Small intestine (tissue), 7 donors: ENCODE results near the gene GFRA1. TPM values are rescaled to one million over a fixed set of nuclear protein-coding genes. Genes with fewer than 3 reads are reported as not detected.
A peak's percentile ranks its signal among the peaks of the same experiment; 100 is the strongest.

ENCODE experiments used
- DNase-seq, 2 donors: peaks; one replicate each; pipeline versions ENCODE4 v3.0.0 to v3.0.0-alpha.2; 2013
- FAIRE-seq: peaks from 2 replicates; lab custom pipeline; 2012; peaks lifted over from hg19 to GRCh38; lab: Jason Lieb, UNC
- H3K27ac ChIP-seq, 3 donors: one replicate each; pipeline ENCODE4 v1.5.1; 2013; ENCODE audit warnings: low read length in 2 of 3, mild to moderate bottlenecking in 2 of 3, control low read depth in 1 of 3, inconsistent platforms in 1 of 3, low read depth in 1 of 3, moderate library complexity in 1 of 3
- H3K27me3 ChIP-seq, 3 donors: one replicate each; pipeline ENCODE4 v1.6.1; 2013; ENCODE audit warnings: low read length in 3 of 3, inconsistent platforms in 1 of 3; ENCODE audit not compliant: control insufficient read depth in 3 of 3, insufficient read depth in 3 of 3
- H3K36me3 ChIP-seq, 3 donors: one replicate each; pipeline ENCODE4 v1.6.1; 2013; ENCODE audit warnings: low read length in 3 of 3, inconsistent platforms in 1 of 3, low read depth in 1 of 3, mild to moderate bottlenecking in 1 of 3, moderate library complexity in 1 of 3; ENCODE audit not compliant: control insufficient read depth in 3 of 3, insufficient read depth in 2 of 3
- H3K4me1 ChIP-seq, 3 donors: one replicate each; pipeline ENCODE4 v1.6.1; 2013; ENCODE audit warnings: low read length in 2 of 3, inconsistent platforms in 1 of 3, low read depth in 1 of 3, mild to moderate bottlenecking in 1 of 3, moderate library complexity in 1 of 3; ENCODE audit not compliant: control insufficient read depth in 3 of 3, insufficient read depth in 2 of 3
- H3K4me3 ChIP-seq, 3 donors: one replicate each; pipeline ENCODE4 v1.5.1; 2013; ENCODE audit warnings: low read length in 3 of 3, control low read depth in 1 of 3, inconsistent platforms in 1 of 3, low read depth in 1 of 3, mild to moderate bottlenecking in 1 of 3, moderate library complexity in 1 of 3
- H3K9me3 ChIP-seq, 2 donors: one replicate each; pipeline ENCODE4 v1.6.1; 2013; ENCODE audit warnings: low read depth in 1 of 2, low read length in 1 of 2; ENCODE audit not compliant: control insufficient read depth in 2 of 2, insufficient read depth in 1 of 2
- WGBS, 3 donors: extraction: QIAGEN DNeasy Blood & Tissue Kit; methylation state at CpG; one replicate each; pipeline ENCODE4 v1.1.7; 2013; 5-methylcytosine and 5-hydroxymethylcytosine counted together
- polyA plus RNA-seq, 4 donors: library from polyadenylated mRNA; stranded (reverse) in 3 of 4; unstranded in 1 of 4; fragments of 200-250 nt in 3 of 4; fragments of 120-200 nt in 1 of 4; gene quantifications; one replicate each; pipeline versions ENCODE4 v1.2.1 to v1.2.3, GENCODE V29; 2013
- donor health status: healthy with polysubstance abuse.
- donor health status: control.
- donor health status: control.
- donor health status: Bipolar disorder and iron deficiency.
- donor health status: healthy.

GFRA1 gene
- polyA plus RNA-seq, 4 donors = 0.22 to 7.4 (median 1.6) TPM

GRCh38 chr10:116304923-116305322 lies 31.9 kb upstream of the GFRA1 start:
- Histone ChIP-seq H3K27ac (no peak overlapping the region), H3K36me3 (no peaks in the 10 kb centered on the region), H3K9me3 (no peaks in the 10 kb centered on the region), H3K4me3 (no peak overlapping the region), H3K4me1 (no peaks in the 10 kb centered on the region), H3K27me3 (no peaks in the 10 kb centered on the region)
- FAIRE-seq (no peak), DNase-seq (no peak)
- 50 to 70% (median 53%) methylated on average over 1 of the region's 1 CpG for WGBS, 3 donors

DNA sequence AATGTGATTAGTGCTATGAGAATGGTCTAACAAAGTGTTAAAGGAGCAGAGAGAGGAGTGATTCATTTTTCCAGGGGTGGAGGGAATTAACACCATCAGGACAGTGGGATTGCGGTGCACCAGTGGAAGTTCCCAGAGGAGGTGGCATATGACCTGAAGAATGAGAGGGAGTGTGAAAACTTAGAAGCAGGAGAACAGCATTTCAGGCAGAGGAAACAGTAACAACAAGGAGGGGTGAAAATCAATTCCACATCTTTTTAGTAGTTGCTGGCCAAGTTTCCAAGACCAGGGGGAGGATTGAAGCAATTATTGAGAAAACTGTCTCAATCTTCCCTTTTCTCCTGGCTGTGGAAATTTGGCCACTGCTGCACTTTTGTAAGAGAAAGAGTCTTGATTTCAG lies 27.5 kb upstream of the GFRA1 start:
- Histone ChIP-seq H3K27me3 (no peaks in the 10 kb centered on the region), H3K9me3 (no peaks in the 10 kb centered on the region), H3K36me3 (no peaks in the 10 kb centered on the region), H3K4me1 (no peaks in the 10 kb centered on the region), H3K4me3 (no peak overlapping the region), H3K27ac (no peak overlapping the region)
- FAIRE-seq (no peak), DNase-seq (no peak)
- WGBS, 3 donors = 77 to 96% (median 89%) methylated on average over 1 of the region's 1 CpG

GRCh38 chr10:116298586-116298985 lies 25.6 kb upstream of the GFRA1 start:
- WGBS, 3 donors = 69 to 82% (median 77%) methylated on average over 3 of the region's 3 CpGs
- no peak for DNase-seq
- no peaks in the 10 kb centered on the region for H3K36me3 ChIP-seq
- FAIRE-seq = no peak
- H3K9me3 ChIP-seq = no peaks in the 10 kb centered on the region
- H3K4me1 ChIP-seq = no peaks in the 10 kb centered on the region
- no peak overlapping the region for H3K4me3 ChIP-seq
- no peaks in the 10 kb centered on the region for H3K27me3 ChIP-seq
- no peak overlapping the region for H3K27ac ChIP-seq

DNA sequence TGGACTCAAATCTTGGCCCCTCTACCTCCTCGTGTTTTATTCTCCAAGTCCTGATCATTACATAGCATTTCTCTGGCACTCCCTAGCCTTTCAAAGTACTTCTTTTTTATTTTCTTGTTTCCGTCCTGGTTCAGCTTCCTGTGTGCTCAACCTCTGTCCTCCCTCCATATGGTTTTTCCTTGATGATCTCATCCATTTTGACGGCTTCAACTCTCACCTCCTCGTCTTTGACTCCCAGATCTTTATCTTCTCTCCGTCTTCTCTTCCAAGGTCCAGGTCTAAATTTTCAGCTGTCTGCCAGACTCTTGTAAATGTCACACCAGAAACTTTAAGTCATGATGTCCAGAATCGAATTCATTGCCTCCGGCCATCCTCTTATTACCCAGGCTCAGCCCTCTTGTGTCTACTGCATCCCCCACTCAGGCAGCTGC lies 23.3 kb upstream of the GFRA1 start:
- FAIRE-seq = no peak
- DNase-seq = no peak
- no peak overlapping the region for H3K4me3 ChIP-seq
- 53 to 60% (median 53%) methylated on average over 7 of the region's 7 CpGs for WGBS, 3 donors
- no peak overlapping the region for H3K27ac ChIP-seq
- no peaks in the 10 kb centered on the region for H3K9me3 ChIP-seq
- no peaks in the 10 kb centered on the region for H3K4me1 ChIP-seq
- no peaks in the 10 kb centered on the region for H3K27me3 ChIP-seq
- no peaks in the 10 kb centered on the region for H3K36me3 ChIP-seq

DNA sequence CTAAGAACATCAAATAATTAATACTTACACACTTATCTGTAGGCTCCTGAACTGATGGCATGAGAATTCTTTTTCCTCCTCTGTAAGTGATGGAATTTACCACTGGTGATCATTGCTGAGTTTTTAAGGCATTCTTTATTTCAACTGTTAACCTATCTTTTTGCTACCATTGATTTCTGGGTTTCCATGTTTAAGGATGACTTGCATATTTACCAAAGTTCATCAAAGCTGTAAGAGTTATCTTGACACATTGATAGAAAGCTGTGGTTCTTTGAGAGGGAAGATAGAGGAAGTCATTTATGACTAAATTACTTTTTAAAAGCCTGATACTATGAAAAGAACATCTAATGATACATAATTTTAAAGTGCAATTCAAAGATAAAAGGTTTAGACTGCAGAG lies 19.5 kb upstream of the GFRA1 start:
- no peak for DNase-seq
- H3K36me3 ChIP-seq = no peaks in the 10 kb centered on the region
- H3K4me3 ChIP-seq = no peak overlapping the region
- no peak for FAIRE-seq
- no peaks in the 10 kb centered on the region for H3K27me3 ChIP-seq
- H3K4me1 ChIP-seq = no peaks in the 10 kb centered on the region
- no peaks in the 10 kb centered on the region for H3K9me3 ChIP-seq
- H3K27ac ChIP-seq = no peak overlapping the region

DNA sequence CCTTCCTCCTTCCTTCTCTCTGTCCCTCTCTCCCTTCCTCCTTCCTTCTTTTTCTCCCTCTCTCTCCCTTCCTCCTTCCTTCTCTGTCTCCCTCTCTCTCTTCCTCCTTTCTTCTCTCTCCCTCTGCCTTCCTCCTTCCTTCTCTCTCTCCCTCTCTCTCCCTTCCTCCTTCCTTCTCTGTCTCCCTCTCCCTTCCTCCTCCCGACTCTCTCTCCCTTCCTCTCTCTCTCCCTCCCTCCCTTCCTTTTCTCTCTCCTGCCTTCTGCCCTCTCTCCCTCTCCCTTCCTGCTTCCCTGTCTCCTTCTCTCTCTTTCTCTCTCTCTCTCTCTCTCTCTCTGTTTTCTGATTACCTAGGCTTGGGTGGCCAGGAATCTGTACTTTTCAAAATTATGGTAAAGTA lies 16.6 kb upstream of the GFRA1 start:
- FAIRE-seq = no peak
- Histone ChIP-seq H3K36me3 (no peaks in the 10 kb centered on the region), H3K27me3 (peaks cover 0 to 3% (median 0%) of the 10 kb centered on the region in 3 donors), H3K4me3 (no peak overlapping the region), H3K9me3 (no peaks in the 10 kb centered on the region), H3K4me1 (no peaks in the 10 kb centered on the region), H3K27ac (no peak overlapping the region)
- 17 to 40% (median 19%) methylated on average over 1 of the region's 1 CpG for WGBS, 3 donors
- no peak for DNase-seq

- Histone ChIP-seq H3K36me3 (no peaks in the 10 kb centered on the region), H3K27ac (no peak overlapping the region), H3K4me1 (no peaks in the 10 kb centered on the region), H3K4me3 (no peak overlapping the region), H3K9me3 (no peaks in the 10 kb centered on the region), H3K27me3 (peaks cover 0 to 6% (median 0%) of the 10 kb centered on the region in 3 donors)
- DNase-seq (peak; percentile 22 to 56), FAIRE-seq (no peak)
- WGBS, 3 donors = 23 to 39% (median 24%) methylated on average over 1 of the region's 1 CpG
Observed at GRCh38 chr10:116287906-116288501, 15.0 kb upstream of the GFRA1 start.

GRCh38 chr10:116286626-116287200 lies 13.7 kb upstream of the GFRA1 start:
- H3K36me3 ChIP-seq = no peaks in the 10 kb centered on the region

DNA sequence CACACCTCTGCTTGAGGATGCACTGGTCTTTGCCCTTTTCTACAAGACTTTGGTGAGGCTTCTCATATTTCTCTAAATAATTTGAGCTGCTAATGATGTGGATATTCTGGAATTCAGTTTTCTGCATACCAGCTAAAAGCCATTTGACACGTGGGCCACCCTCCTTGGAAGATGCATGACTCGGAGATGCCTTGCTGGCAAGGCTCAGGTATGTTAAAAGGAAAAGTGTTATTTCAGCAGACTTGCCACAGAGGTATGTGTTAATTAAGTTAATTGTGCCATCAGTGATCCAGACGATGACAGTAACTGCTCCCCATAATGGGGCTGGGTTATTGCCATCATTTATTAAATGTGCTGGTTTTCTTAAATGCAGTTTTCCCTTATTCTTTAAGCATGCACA lies 8.8 kb upstream of the GFRA1 start:
- DNase-seq = no peak
- H3K9me3 ChIP-seq = no peaks in the 10 kb centered on the region

More at GRCh38 chr10:116286626-116287200, 13.7 kb upstream of the GFRA1 start:
- Histone ChIP-seq H3K27ac (no peak overlapping the region), H3K4me1 (no peaks in the 10 kb centered on the region), H3K27me3 (peaks cover 0 to 6% (median 0%) of the 10 kb centered on the region in 3 donors), H3K4me3 (no peak overlapping the region), H3K9me3 (no peaks in the 10 kb centered on the region)
- DNase-seq (no peak), FAIRE-seq (no peak)
- WGBS, 3 donors = 46 to 62% (median 49%) methylated on average over 9 of the region's 9 CpGs

More for the DNA sequence above, 8.8 kb upstream of the GFRA1 start:
- Histone ChIP-seq H3K4me1 (no peaks in the 10 kb centered on the region), H3K27me3 (peaks cover 0 to 6% (median 0%) of the 10 kb centered on the region in 3 donors), H3K27ac (no peak overlapping the region), H3K36me3 (no peaks in the 10 kb centered on the region), H3K4me3 (no peak overlapping the region)
- no peak for FAIRE-seq
- 65 to 79% (median 66%) methylated on average over 3 of the region's 3 CpGs for WGBS, 3 donors
